Subcutaneous adipose tissue (tissue), 4 donors: ENCODE results near the gene LRP1B. TPM values are rescaled to one million over a fixed set of nuclear protein-coding genes. Genes with fewer than 3 reads are reported as not detected.

Experiments
- total RNA-seq, 4 donors: library from RNA; depleted of rRNA; stranded (reverse); fragments of >200 nt; gene quantifications; one replicate each; pipeline ENCODE4 v1.1.0, GENCODE V29; 2016
- TF ChIP-seq, protein P1 (sequence below): fragments of 450-650 bp; IDR thresholded peaks from one replicate; pipeline ENCODE4 v1.5.1; 2016; ENCODE audit warnings: low read depth, mild to moderate bottlenecking, control low read depth, antibody characterized with exemption, moderate library complexity

The LRP1B gene
- total RNA-seq, 4 donors from 2014 or later: 4.2 to 50.2 (median 14.7) TPM

DNA sequence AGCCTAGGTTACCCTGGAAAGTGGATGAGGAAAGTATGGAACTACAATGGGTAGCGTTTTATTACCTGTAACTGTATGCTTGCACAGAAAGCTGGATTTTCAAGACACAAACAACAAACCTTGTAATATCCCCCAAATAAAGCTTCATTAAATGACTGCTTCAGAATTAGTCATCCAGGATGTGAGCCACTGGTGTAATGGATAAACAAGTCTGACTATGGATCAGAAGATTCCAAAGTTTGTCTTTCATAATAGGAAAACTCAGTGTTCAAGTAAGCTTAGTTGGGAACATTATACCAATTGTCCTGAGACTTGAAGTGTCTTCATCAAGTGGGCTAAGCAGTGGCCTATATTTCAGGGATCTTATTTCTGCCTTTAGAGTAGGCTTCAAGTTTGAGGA lies 518.8 kb downstream of the LRP1B start:
- TF ChIP-seq, protein P1, sequence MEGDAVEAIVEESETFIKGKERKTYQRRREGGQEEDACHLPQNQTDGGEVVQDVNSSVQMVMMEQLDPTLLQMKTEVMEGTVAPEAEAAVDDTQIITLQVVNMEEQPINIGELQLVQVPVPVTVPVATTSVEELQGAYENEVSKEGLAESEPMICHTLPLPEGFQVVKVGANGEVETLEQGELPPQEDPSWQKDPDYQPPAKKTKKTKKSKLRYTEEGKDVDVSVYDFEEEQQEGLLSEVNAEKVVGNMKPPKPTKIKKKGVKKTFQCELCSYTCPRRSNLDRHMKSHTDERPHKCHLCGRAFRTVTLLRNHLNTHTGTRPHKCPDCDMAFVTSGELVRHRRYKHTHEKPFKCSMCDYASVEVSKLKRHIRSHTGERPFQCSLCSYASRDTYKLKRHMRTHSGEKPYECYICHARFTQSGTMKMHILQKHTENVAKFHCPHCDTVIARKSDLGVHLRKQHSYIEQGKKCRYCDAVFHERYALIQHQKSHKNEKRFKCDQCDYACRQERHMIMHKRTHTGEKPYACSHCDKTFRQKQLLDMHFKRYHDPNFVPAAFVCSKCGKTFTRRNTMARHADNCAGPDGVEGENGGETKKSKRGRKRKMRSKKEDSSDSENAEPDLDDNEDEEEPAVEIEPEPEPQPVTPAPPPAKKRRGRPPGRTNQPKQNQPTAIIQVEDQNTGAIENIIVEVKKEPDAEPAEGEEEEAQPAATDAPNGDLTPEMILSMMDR: no peak

DNA sequence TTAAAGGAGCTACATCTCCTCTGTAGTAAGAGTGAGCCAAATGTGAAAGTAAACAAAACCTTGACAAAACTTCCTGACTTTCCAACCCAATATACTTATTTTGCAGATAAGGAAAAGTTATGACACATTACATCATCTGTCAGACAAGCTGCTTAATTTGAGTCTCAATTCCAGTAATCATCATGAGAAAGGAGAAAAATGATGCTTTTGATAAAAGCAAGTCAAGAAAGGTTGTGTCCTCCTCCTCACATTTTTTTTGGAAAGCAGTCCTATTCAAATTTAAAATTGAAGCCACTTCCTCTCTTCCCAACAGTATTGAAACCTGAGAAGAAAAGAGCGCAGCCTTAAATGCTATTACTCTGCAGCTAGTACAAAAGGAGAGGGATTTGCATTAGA lies 519.6 kb downstream of the LRP1B start:
- TF ChIP-seq, protein P1: no peak

DNA sequence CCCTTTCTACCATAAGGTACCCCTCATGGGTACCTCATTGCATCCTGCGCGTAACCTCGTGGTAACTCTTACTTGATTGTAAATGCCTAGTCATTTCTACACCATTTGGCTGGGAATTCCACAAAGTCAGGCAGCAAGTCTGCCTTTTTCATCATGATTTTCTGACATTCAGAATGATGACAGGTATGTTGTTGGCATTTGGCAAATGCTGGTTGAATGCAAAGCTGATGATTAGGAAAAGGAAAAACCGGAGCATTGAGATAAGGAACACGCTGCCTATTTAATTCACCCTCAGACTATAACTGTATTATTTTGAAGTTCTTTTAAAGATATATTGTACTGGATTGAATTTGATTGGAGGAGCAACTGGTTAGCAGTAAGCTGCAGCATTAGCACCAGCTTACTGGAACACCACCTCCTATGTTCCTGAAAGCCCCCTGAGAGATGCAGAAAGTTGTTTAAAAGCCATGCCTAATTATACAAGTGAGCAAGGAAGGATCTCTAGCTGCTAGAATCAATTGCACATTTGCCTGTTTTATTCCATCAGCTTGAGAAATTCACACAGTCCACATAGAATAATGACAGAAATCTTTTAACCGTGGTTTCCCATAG lies 520.1 kb downstream of the LRP1B start:
- TF ChIP-seq, protein P1: no peak

DNA sequence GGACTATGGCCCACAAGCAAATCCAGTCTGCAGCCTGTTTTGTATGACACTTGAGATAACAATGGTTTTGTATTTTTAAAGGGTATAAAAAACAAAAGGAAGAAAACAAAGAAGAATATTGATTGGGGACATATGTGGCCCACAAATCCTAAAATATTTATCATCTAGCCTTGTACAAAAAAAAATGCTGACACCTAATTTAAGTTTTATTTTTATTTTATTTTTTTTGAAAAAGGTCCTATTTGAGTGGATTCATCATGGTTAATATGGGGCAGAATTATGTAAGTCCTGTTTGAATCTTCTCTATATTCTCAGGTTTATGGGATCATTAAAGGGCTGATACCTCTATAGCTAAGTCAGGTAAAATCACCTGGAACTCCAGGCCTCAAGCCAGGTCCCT lies 525.7 kb downstream of the LRP1B start:
- TF ChIP-seq, protein P1: no peak

DNA sequence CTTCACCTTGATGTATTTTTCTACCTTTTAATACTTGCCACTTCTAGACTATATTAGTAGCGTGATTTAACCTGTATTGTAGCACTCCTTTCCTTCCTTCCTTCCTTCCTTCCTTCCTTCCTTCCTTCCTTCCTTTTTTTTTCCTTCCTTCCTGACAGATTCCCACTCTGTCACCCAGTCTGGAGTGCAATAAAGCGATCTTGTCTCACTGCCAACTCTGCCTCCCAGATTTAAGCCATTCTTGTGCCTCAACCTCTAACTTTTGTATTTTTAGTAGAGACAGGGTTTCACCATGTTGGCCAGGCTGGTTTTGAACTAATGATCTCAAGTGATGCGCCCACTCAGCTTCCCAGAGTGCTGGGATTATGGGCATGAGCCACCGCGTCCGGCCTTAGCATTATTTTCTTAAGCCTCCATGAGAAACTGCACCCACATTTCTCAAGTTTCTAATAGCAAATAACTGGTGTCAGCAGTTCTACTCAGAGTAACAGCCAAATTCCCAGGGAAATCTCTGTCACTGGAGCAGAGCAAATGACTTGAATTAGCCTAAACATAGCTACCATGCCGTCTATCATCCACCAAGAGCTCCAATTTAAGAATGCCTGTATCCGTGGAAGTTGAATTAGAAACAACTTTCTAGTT lies 529.2 kb downstream of the LRP1B start:
- TF ChIP-seq, protein P1: no peak

DNA sequence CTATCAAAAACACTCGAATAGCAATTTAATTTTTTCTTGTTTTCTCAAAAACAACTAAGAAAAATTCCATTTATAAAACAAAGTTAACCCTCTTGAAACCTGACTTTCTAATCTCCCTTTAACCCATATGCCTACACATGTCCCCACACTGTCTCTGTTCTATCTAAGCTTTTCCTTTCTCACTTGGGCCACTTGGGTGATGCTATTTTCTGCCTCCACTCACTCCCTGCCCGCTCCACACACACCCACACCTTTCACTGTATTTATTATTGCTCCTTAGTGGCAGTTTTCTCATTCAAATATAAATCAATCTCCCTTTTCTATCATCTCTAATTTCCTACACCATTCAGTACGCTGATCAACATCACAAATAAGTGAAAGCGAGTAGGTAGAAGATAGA lies 531.1 kb downstream of the LRP1B start:
- TF ChIP-seq, protein P1: no peak

DNA sequence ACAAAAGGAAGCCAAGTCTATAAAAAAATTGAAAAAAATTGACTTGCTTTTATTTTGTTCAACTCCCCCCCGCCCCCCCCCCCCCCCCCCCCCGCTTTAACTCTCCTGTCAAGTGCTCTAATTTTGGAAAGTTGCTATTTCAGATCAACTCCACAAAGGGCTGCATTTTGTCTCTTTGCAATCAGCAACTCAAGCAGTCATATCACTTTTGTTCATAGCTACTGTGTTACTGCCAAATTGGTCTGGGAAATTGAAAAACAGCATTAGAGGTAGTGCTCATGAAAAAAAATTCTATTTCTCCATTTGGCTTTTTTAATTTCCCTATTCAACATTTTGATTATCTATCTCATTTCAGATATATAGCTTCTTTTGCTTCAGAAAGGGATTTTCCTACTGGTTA lies 531.8 kb downstream of the LRP1B start:
- TF ChIP-seq, protein P1: no peak
